Stimulated activated CD8-positive, alpha-beta memory T cell treated with anti-CD3 and anti-CD28 coated beads, Interleukin-4, amount 100 ng/mL, for 1 hour (primary cell): Measurements from ENCODE around the gene DLG4.

Source experiments
- DNase-seq, 2 donors: peaks; one replicate each; pipeline ENCODE4 v3.0.0-alpha.2; 2020; ENCODE audit warnings: low read depth in 2 of 2, low spot score in 1 of 2

Gene DLG4

GRCh38 chr17:7219812-7220592 is at the start of gene DLG4, which contains the start of gene ACADVL:
Gene DLG4 (minus strand): TSS chr17:7219836.
Gene ACADVL (plus strand): TSS chr17:7219938. CDS start chr17:7219985, 47 bp downstream.
- DNase-seq: peak; percentile 58 to 61

GRCh38 chr17:7266784-7267183 is 47.1 kb upstream of the DLG4 start:
- no peak for DNase-seq

GRCh38 chr17:7263801-7264078 is 44.1 kb upstream of the DLG4 start:
- DNase-seq: no peak

GRCh38 chr17:7262935-7263800 is 43.5 kb upstream of the DLG4 start:
- DNase-seq: no peak

- DNase-seq: no peak
Observed at GRCh38 chr17:7262192-7262934, 42.7 kb upstream of the DLG4 start, which contains the start of gene CLDN7. Gene CLDN7 (minus strand): TSS chr17:7262478. CDS start chr17:7262043, 435 bp downstream.

GRCh38 chr17:7261379-7262191 is 41.9 kb upstream of the DLG4 start:
- DNase-seq: no peak

GRCh38 chr17:7260651-7261378 is 41.2 kb upstream of the DLG4 start:
- no peak for DNase-seq

GRCh38 chr17:7260151-7260550 is 40.5 kb upstream of the DLG4 start:
- no peak for DNase-seq

- DNase-seq: no peak
Observed at GRCh38 chr17:7259555-7259889, 39.9 kb upstream of the DLG4 start.

GRCh38 chr17:7258731-7259554 is 39.3 kb upstream of the DLG4 start:
- no peak for DNase-seq

- no peak for DNase-seq
Observed at GRCh38 chr17:7256766-7257456, 37.3 kb upstream of the DLG4 start.

GRCh38 chr17:7254511-7254910 is 34.9 kb upstream of the DLG4 start:
- DNase-seq: no peak

- no peak for DNase-seq
Observed at GRCh38 chr17:7253082-7253481, 33.4 kb upstream of the DLG4 start.

GRCh38 chr17:7252176-7253043 is 32.8 kb upstream of the DLG4 start, which contains the start of gene ELP5:
Gene ELP5 (plus strand): TSS chr17:7252215. CDS start chr17:7252551, 336 bp downstream.
- peak; percentile 72 to 73 for DNase-seq

- DNase-seq: peak; percentile 98 to 99
Observed at GRCh38 chr17:7251661-7252175, 32.1 kb upstream of the DLG4 start, which contains the start of gene CTDNEP1. Gene CTDNEP1 (minus strand): TSS chr17:7251734. CDS start chr17:7251296, 438 bp downstream.

- DNase-seq: no peak
Observed at GRCh38 chr17:7250695-7251627, 31.3 kb upstream of the DLG4 start.
